GM21423 (cell line): ENCODE measurements around the gene CIDEA.

Source experiments
- ATAC-seq: cut with Tn5 transposase; IDR thresholded peaks from one replicate; pipeline ENCODE4 v1.9.1; 2021; ENCODE audit warnings: mild to moderate bottlenecking, moderate library complexity; ENCODE audit not compliant: unreplicated experiment

The CIDEA gene

DNA sequence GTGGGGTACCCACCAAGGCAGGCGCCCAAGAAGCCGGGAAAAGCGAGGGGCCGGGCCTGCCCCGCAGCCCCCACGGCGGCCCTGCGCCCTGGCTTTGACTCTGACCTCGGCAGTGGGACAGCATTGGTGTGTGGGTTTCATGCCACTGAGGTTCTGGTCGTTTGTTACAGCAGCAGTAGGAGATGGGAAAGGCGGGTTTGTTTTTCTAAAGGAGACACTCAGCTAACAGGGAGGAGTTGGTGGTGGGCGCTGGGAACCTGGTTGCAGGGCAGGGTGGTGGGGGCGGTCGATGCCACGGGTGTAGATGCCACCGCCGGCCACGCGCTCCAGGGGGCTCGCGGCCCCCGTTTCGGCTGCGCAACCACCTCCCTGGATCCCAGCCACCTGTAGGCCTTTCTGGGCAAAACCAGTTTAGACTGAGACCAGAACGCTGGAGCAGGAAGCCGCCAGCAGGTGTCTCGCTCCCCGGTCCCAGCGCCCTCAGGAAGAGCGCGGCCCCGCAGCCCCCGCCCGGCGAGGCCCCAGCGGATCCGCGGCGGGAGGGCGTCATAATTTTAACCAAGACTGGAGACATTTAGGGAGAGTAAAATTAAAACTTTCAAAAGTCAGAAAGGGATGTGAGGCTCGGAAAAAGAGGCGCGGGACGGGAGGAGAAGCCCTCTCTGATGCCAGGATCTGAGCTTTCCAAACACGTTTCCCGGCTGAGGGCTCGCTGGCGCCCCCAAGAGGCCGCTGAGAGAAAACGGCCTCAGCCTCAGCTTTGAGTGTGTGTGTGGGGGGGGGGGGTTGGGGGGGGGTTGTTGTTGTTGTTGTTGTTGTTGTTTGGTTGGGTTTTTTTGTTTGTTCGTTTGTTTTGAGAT, 17.4 kb downstream of the CIDEA start:
- peak; percentile 94 for ATAC-seq

DNA sequence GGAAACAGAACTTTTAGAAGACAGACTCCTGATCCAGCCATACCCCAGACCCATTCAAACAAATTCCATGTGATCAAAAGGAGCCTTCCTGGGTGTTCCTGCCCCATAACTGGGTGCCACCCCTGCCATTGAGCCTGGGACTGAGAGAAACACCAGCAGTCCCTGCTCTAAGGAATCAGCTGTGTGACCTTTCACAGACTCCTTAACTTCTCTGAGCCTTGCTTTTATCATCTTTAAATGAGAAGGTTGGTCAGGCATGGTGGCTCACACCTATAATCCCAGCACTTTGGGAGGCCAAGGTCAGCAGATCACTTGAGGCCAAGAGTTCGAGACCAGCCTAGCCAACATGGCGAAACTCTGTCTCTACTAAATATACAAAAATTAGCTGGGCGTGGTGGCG, 20.6 kb downstream of the CIDEA start:
- ATAC-seq: no peak

DNA sequence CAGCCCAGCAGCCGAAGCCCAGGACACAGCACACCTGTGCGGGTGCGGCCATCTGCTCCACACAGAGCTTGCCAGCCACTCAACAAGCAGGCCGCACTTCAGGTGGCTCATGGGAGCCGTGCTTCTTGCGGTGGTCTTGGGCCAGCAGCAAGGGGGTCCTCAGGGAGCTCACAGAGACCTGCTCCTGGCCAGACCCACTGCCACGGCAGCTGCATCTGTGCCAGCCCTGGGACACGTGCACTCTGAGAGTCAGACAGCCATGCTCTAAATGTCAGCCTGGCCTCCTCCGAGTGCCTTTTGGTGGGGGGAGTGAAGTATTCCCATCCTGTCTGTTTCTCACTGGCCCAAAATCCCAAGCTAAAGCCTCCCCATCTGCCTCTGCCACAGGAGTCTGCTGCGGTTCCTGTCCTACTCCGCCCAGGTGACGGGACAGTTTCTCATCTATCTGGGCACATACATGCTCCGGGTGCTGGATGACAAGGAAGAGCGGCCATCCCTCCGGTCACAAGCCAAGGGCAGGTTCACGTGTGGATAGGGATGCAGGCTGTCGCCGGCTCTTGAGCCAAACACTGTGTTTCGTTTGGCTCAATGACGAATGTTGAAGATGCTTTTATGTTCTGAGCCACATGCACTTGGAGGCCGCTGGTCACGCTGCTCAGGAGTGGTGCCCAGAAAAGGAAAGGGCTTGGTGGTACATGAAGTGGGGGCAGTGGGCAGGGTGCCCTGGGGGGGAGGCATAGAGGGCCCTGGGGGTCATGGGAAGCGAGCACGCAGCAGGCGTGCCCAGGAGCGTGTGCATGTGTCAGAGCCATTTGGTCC, 22.8 kb downstream of the CIDEA start:
- ATAC-seq: no peak

DNA sequence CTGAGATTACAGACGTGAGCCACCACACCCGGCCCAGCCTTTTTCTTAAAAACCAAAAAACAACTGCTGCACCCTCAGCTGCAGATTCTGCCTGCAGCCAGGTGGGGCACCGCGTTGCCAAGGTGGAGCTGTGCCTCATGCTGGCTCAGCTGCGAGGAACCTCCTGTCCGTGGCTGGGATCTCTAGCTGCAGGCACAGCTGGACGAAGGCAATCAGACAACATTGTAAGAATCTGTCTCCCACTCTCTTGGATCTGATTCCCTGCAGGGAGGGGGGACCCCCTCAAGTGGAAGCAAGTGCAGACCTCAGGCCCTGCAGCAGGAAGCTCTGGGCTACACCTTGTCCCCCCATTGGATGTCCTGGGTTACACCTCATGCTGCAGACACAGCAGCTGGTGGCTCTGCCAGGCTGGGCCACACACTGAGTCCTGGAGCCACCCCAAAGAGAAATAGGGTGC, 24.1 kb downstream of the CIDEA start:
- ATAC-seq: no peak

DNA sequence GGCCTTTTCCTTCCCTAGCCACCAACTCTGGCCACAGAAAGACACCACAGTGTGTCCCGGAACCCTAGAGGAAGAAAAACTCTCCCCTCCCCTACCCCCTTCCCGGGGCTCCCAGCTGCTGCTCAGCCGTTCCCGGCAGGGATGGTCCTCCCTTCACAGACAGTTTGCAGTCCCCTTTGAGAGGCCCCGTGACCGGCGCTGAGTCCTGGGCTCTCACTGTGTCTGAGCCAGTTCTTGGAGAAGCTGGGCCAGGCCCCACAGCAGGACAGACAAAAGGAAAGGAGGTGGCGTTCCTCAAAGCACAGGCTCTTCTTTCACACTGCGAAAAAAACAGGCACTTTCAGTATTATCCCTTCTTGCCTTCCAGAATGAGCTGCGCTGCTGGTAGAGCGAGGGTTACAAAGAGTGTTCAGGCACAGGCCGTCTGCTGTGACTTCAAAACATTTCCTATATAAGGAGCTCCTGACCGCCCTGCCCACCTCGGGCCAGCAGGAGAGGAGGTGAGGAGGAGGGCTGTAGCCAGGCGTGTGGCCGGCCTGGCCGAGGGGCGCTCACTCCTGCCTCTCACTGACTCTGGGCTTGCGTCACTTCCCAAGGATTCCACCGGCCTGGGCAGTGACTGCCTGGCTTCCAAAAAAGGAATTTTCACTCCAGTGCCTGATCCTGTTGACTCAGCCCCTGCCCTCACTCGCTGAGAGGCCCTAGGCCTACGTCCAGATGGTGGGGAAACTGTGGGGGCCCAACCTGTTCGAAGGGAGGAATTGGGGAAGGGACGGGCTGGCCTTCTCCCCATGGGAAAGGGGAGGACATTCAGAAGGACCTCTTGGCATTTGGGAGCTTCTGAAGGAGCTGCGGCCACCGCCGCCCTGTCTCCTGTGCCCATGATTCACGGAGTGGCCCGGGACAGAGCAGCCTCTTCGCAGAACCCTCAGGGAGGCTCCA, 24.9 kb downstream of the CIDEA start:
- ATAC-seq: no peak

- ATAC-seq: no peak
These were observed 25.8 kb downstream of the CIDEA start for GRCh38 chr18:12279781-12280531.

- no peak for ATAC-seq
These were observed 27.7 kb downstream of the CIDEA start for GRCh38 chr18:12281861-12282260.

DNA sequence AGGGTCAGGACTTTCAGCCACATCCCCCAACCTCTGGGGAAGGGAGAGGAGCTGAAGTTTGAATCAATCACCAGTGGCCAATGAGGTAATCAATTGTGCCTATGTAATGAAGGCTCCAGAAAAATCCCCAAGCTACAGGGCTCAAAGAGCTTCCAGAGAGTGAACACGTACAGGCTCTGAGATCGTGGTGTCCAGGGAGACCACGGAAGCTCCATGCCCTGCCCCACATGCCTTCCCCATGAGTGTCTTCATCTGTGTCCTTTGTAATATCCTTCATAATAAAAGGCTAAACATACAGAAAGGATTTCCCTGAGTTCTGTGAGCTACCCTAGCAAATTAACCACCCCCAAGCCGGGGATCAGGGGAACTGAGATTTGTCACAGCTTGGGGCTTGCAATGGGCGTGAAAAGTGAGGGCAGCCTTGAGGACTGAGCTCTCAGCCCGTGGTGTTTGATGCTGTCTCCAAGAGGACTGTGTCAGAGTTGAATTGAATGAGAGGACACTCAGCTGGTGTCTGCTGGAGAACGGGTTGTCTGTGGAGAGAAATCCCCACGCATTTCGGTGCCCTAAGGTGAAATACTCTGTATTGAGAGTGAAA, 28.4 kb downstream of the CIDEA start:
- ATAC-seq: no peak

DNA sequence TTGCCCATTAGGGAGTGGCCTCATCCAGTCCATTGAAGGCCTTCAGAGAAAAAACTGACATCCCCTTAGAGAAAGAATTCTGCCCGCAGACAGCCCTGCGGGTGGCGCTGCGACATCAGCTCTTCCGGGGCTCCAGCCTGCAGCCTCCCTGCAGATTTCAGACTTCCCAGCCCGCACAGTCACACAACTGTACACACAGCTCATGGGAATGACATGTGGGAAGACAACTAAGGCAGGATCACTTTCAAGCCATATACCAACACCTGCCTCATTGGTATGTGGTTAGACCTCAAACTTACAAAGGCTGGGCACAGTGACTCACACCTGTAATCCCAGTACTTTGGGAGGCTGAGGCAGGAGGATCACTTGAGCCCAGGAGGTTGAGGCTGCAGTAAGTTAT, 29.1 kb downstream of the CIDEA start:
- no peak for ATAC-seq

DNA sequence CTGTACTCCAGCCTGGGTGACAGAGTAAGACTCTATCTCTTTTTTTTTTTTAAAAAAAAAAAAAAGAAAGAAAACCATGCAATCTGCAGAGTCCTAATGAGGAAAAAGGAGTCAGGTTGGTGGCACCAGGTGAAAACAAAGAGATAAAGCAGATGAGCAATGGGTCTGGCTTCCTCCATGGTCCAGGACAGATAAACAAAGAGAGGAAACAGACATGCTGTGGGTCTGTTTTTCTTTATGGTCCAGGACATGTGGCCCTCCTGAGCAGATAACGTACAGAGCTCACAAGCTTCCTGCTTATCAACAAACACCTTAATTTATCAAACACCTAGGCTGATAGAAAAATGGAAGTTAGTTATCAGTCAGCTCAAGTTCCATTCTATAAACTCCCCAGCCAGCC, 29.5 kb downstream of the CIDEA start:
- ATAC-seq: no peak

DNA sequence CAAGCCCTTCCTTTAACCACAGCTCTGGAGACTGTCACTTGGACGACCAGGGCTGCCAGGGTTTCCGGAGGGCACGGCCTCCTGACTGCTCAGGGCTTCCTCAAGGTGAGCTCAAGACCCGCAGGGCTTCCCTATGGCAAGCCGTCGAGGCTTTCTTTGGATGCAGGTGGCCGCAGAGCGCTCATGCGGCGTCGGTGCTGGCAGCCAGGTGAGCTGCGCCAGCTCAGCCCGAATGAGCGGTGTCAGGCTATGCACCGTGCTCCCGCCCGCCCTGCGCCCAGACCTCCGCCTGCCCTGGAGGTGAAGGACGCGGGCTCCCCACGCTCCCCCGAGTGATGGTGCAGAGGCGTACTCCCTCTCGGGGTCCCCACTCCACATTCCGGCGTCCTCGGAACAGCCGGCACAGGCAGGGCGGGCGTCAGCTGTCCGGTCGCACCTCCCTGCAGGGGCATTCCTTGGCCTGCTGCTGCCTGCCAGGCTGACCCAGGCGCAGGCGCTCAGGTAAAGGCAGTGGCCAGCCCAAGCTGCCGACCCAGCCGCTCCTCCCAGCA, 33.0 kb downstream of the CIDEA start:
- no peak for ATAC-seq

DNA sequence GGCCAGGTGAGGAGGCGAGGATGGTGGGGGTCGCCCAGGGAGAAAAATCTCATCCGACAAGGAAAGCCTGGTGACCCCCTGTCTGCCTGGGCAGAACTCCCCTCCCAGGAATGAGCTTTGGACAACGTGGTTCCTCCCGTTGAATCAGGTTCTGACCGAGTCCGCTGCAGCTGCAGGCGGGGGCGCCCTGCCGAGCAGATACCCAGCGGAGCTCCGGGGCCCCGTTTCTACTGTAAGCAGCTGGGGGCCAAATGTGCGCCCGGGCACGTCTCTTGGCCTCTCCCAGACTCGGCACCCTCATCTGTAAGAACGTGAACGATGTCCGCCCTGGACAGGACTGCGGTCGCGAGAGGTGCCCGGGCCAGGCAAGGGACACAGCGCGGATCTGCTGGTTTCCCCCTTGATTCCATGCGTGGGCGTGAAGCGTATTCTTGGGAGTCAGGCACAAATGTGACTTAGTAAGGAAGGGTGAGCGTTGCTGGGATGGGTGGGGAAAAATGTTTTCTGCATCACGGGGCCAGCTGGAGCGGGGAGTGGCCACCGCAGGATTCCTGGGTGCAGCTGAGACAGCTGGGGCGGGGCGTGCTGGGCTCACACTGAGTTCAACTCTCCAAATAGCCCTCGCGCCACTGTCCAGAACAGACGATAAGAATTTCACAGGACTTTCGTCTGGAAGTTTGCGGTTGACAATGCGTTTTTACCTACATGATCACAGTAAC, 33.7 kb downstream of the CIDEA start:
- ATAC-seq: no peak

DNA sequence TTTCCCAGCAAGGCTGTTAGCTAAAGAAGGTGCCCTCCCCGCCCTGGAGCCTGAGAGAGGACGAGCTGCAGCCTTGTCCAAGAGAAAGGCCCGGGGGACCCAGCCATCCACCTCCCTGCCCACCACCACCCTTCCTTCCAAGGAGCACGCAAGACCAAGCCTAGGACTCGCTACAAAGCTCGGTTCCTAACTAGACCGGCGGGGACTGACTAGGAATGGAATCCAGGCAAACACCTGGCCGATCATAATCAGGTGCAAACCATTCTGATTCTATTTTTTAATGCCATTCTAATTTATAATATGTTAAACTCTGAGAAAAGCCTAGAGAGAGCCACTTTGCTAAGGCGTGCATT, 34.2 kb downstream of the CIDEA start:
- no peak for ATAC-seq

DNA sequence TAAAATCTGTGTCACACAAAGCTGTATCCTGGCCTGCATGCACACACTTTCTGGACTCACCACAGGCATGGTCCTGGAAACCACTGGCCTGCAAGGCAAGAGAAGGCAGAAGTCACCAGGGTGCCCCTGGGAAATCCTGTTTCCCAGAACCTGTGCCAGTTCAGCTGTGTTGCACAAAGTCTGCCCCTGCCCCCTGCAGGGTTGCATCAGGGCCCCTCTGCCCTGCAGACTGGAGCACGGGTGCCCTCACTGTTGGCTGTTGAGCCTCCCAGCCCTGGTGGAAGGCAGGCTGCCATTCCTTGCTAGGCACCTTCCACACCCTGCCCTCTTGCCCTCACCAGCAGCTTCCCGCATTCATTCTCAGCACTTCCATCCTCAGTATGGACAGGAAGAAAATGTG, 35.9 kb downstream of the CIDEA start:
- no peak for ATAC-seq

- ATAC-seq: no peak
These were observed 37.0 kb downstream of the CIDEA start for GRCh38 chr18:12291161-12291560.

- ATAC-seq: no peak
These were observed 37.5 kb downstream of the CIDEA start for GRCh38 chr18:12291690-12292089.

DNA sequence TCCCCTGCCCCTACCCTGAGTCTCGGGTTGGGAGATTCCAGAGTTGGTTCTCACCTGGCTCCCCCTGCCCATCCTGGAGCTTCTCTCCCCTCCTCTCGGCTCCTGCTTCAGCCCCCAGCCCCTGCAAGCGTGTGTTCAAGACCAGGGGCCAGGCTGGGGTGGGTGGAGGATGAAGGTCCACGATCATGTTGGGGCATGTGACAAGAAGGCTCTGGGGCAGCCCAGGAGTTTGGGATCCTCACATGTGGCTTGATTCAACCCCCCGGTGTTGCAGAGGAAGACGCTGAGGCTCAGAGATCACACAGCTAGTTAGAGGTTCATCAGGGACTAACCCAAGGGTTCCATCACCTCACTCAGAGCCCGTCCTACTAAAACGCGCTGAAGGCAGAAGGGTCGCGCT, 39.7 kb downstream of the CIDEA start:
- no peak for ATAC-seq

DNA sequence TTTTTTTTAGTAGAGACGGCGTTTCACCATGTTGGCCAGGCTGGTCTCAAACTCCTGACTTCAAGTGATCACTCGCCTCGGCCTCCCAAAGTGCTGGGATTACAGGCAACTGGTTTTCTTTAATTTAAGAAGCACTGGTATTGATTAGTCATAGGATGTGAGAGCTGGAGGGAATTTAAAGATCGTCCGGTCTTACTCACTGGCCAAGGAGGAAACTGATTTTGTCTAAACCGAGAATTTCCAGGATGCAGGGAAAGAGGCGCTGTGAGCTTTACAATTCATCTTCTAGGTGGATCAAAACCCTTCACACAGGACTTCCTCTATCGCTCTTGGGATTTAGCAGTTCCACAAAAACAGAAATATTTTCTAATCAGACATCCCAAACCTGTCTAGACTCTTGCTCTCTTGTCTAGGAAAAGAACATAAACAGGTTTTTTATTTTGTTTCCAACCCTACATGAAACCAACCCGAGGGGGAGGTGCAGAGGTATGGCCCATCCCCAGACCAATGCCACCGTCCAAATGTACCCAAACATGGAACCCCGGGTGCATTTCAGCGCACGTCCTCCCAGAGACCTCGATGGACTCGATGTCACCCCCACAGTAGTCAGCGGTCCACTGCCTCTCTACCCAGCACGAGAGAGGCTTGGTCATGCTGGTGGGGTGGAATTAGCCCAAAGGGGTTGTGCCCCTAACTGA, 41.4 kb downstream of the CIDEA start:
- no peak for ATAC-seq

GRCh38 chr18:12296087-12296403, 41.9 kb downstream of the CIDEA start:
- ATAC-seq: no peak
